Measurements from ENCODE around the gene ITPRIP.
A peak's percentile ranks its signal among the peaks of the same experiment; 100 is the strongest.

The ITPRIP gene

GRCh38 chr10:104317726-104318299 is 20.5 kb downstream of the ITPRIP start:
- peak overlapping the region in 1 of 2 donors; percentile 8 for H3K4me3 ChIP-seq (ENCODE audit: low read length in 2 of 2)
- H3K36me3 ChIP-seq (ENCODE audit: control insufficient read depth in 2 of 2, insufficient read depth in 2 of 2, low read length in 2 of 2) = peaks cover 27 to 28% of the 10 kb centered on the region in 2 donors
- peak overlapping the region; percentile 2 for H3K27ac ChIP-seq (ENCODE audit: low read length)
- no peaks in the 10 kb centered on the region for H3K27me3 ChIP-seq (ENCODE audit: control insufficient read depth in 1 of 2, insufficient read depth in 2 of 2, low read length in 2 of 2)
- H3K4me1 ChIP-seq (ENCODE audit: control insufficient read depth, insufficient read depth, low read length) = peaks cover 58% of the 10 kb centered on the region
- H3K9ac ChIP-seq (ENCODE audit: low read length in 2 of 2) = no peak overlapping the region
- H3K9me3 ChIP-seq (ENCODE audit: control insufficient read depth in 2 of 2, low read length in 2 of 2) = no peaks in the 10 kb centered on the region

GRCh38 chr10:104317269-104317710 is 21.0 kb downstream of the ITPRIP start:
- Histone ChIP-seq H3K9ac (ENCODE audit: low read length in 2 of 2) (no peak overlapping the region), H3K27ac (ENCODE audit: low read length) (peak overlapping the region; percentile 2), H3K4me3 (ENCODE audit: low read length in 2 of 2) (peak overlapping the region in 1 of 2 donors; percentile 8), H3K9me3 (ENCODE audit: control insufficient read depth in 2 of 2, low read length in 2 of 2) (no peaks in the 10 kb centered on the region), H3K36me3 (ENCODE audit: control insufficient read depth in 2 of 2, insufficient read depth in 2 of 2, low read length in 2 of 2) (peaks cover 32% of the 10 kb centered on the region in 2 donors), H3K27me3 (ENCODE audit: control insufficient read depth in 1 of 2, insufficient read depth in 2 of 2, low read length in 2 of 2) (no peaks in the 10 kb centered on the region), H3K4me1 (ENCODE audit: control insufficient read depth, insufficient read depth, low read length) (peaks cover 53% of the 10 kb centered on the region)

- Histone ChIP-seq H3K27ac (ENCODE audit: low read length) (no peak overlapping the region), H3K9me3 (ENCODE audit: control insufficient read depth in 2 of 2, low read length in 2 of 2) (no peaks in the 10 kb centered on the region), H3K4me3 (ENCODE audit: low read length in 2 of 2) (no peak overlapping the region), H3K27me3 (ENCODE audit: control insufficient read depth in 1 of 2, insufficient read depth in 2 of 2, low read length in 2 of 2) (no peaks in the 10 kb centered on the region), H3K4me1 (ENCODE audit: control insufficient read depth, insufficient read depth, low read length) (peaks cover 45% of the 10 kb centered on the region), H3K9ac (ENCODE audit: low read length in 2 of 2) (no peak overlapping the region), H3K36me3 (ENCODE audit: control insufficient read depth in 2 of 2, insufficient read depth in 2 of 2, low read length in 2 of 2) (peaks cover 32 to 34% of the 10 kb centered on the region in 2 donors)
These were observed 21.8 kb downstream of the ITPRIP start for GRCh38 chr10:104316321-104317099.

GRCh38 chr10:104315486-104315921 is 22.8 kb downstream of the ITPRIP start:
- Histone ChIP-seq H3K4me1 (ENCODE audit: control insufficient read depth, insufficient read depth, low read length) (peaks cover 39% of the 10 kb centered on the region), H3K4me3 (ENCODE audit: low read length in 2 of 2) (no peak overlapping the region), H3K27me3 (ENCODE audit: control insufficient read depth in 1 of 2, insufficient read depth in 2 of 2, low read length in 2 of 2) (no peaks in the 10 kb centered on the region), H3K36me3 (ENCODE audit: control insufficient read depth in 2 of 2, insufficient read depth in 2 of 2, low read length in 2 of 2) (peaks cover 34 to 38% of the 10 kb centered on the region in 2 donors), H3K9me3 (ENCODE audit: control insufficient read depth in 2 of 2, low read length in 2 of 2) (no peaks in the 10 kb centered on the region), H3K9ac (ENCODE audit: low read length in 2 of 2) (no peak overlapping the region), H3K27ac (ENCODE audit: low read length) (no peak overlapping the region)

GRCh38 chr10:104314591-104315485 is 23.4 kb downstream of the ITPRIP start:
- Histone ChIP-seq H3K9me3 (ENCODE audit: control insufficient read depth in 2 of 2, low read length in 2 of 2) (no peaks in the 10 kb centered on the region), H3K4me1 (ENCODE audit: control insufficient read depth, insufficient read depth, low read length) (peaks cover 42% of the 10 kb centered on the region), H3K4me3 (ENCODE audit: low read length in 2 of 2) (no peak overlapping the region), H3K27ac (ENCODE audit: low read length) (no peak overlapping the region), H3K36me3 (ENCODE audit: control insufficient read depth in 2 of 2, insufficient read depth in 2 of 2, low read length in 2 of 2) (peaks cover 34 to 38% of the 10 kb centered on the region in 2 donors), H3K9ac (ENCODE audit: low read length in 2 of 2) (no peak overlapping the region), H3K27me3 (ENCODE audit: control insufficient read depth in 1 of 2, insufficient read depth in 2 of 2, low read length in 2 of 2) (no peaks in the 10 kb centered on the region)

- Histone ChIP-seq H3K27ac (ENCODE audit: low read length) (no peak overlapping the region), H3K9ac (ENCODE audit: low read length in 2 of 2) (no peak overlapping the region), H3K4me1 (ENCODE audit: control insufficient read depth, insufficient read depth, low read length) (peaks cover 8% of the 10 kb centered on the region), H3K4me3 (ENCODE audit: low read length in 2 of 2) (no peak overlapping the region), H3K27me3 (ENCODE audit: control insufficient read depth in 1 of 2, insufficient read depth in 2 of 2, low read length in 2 of 2) (no peaks in the 10 kb centered on the region), H3K36me3 (ENCODE audit: control insufficient read depth in 2 of 2, insufficient read depth in 2 of 2, low read length in 2 of 2) (peaks cover 34 to 36% of the 10 kb centered on the region in 2 donors), H3K9me3 (ENCODE audit: control insufficient read depth in 2 of 2, low read length in 2 of 2) (no peaks in the 10 kb centered on the region)
These were observed 27.0 kb downstream of the ITPRIP start for GRCh38 chr10:104311184-104311720.

GRCh38 chr10:104309980-104310978 is 28.0 kb downstream of the ITPRIP start:
- Histone ChIP-seq H3K36me3 (ENCODE audit: control insufficient read depth in 2 of 2, insufficient read depth in 2 of 2, low read length in 2 of 2) (peaks cover 30 to 35% of the 10 kb centered on the region in 2 donors), H3K4me3 (ENCODE audit: low read length in 2 of 2) (no peak overlapping the region), H3K4me1 (ENCODE audit: control insufficient read depth, insufficient read depth, low read length) (peaks cover 16% of the 10 kb centered on the region), H3K27ac (ENCODE audit: low read length) (no peak overlapping the region), H3K9me3 (ENCODE audit: control insufficient read depth in 2 of 2, low read length in 2 of 2) (no peaks in the 10 kb centered on the region), H3K27me3 (ENCODE audit: control insufficient read depth in 1 of 2, insufficient read depth in 2 of 2, low read length in 2 of 2) (no peaks in the 10 kb centered on the region), H3K9ac (ENCODE audit: low read length in 2 of 2) (no peak overlapping the region)

- peaks cover 25% of the 10 kb centered on the region for H3K4me1 ChIP-seq (ENCODE audit: control insufficient read depth, insufficient read depth, low read length)
These were observed 29.8 kb downstream of the ITPRIP start for GRCh38 chr10:104308439-104308903.

GRCh38 chr10:104307576-104308438 is 30.5 kb downstream of the ITPRIP start:
- H3K9me3 ChIP-seq (ENCODE audit: control insufficient read depth in 2 of 2, low read length in 2 of 2) = no peaks in the 10 kb centered on the region
- H3K36me3 ChIP-seq (ENCODE audit: control insufficient read depth in 2 of 2, insufficient read depth in 2 of 2, low read length in 2 of 2) = peaks cover 6 to 11% of the 10 kb centered on the region in 2 donors
- no peak overlapping the region for H3K27ac ChIP-seq (ENCODE audit: low read length)
- no peaks in the 10 kb centered on the region for H3K27me3 ChIP-seq (ENCODE audit: control insufficient read depth in 1 of 2, insufficient read depth in 2 of 2, low read length in 2 of 2)
- no peak overlapping the region for H3K9ac ChIP-seq (ENCODE audit: low read length in 2 of 2)
- peaks cover 27% of the 10 kb centered on the region for H3K4me1 ChIP-seq (ENCODE audit: control insufficient read depth, insufficient read depth, low read length)
- no peak overlapping the region for H3K4me3 ChIP-seq (ENCODE audit: low read length in 2 of 2)

More at GRCh38 chr10:104308439-104308903, 29.8 kb downstream of the ITPRIP start:
- Histone ChIP-seq H3K27me3 (ENCODE audit: control insufficient read depth in 1 of 2, insufficient read depth in 2 of 2, low read length in 2 of 2) (no peaks in the 10 kb centered on the region), H3K4me3 (ENCODE audit: low read length in 2 of 2) (no peak overlapping the region), H3K27ac (ENCODE audit: low read length) (no peak overlapping the region), H3K9ac (ENCODE audit: low read length in 2 of 2) (no peak overlapping the region), H3K36me3 (ENCODE audit: control insufficient read depth in 2 of 2, insufficient read depth in 2 of 2, low read length in 2 of 2) (peaks cover 12 to 17% of the 10 kb centered on the region in 2 donors), H3K9me3 (ENCODE audit: control insufficient read depth in 2 of 2, low read length in 2 of 2) (no peaks in the 10 kb centered on the region)
